Smooth muscle cell (in vitro differentiated cells): Measurements from ENCODE around the gene SHB. TPM values are rescaled to one million over a fixed set of nuclear protein-coding genes. Genes with fewer than 3 reads are reported as not detected.

Source experiments
- DNase-seq: peaks from one replicate; lab custom pipeline; 2025; ENCODE audit not compliant: unreplicated experiment; lab: John Stamatoyannopoulos, UW
- H2AFZ ChIP-seq: fragments of 200-600 bp; sonication (generic); 2 replicates; pipeline ENCODE4 v1.6.0; 2016; ENCODE audit warnings: antibody characterized with exemption, low read depth, mild to moderate bottlenecking
- H3F3A ChIP-seq: fragments of 200-600 bp; sonication (generic); 2 replicates; pipeline ENCODE4 v1.6.0; 2017; ENCODE audit warnings: antibody characterized with exemption, low read depth
- H3K27ac ChIP-seq: fragments of 200-600 bp; sonication (generic); 2 replicates; pipeline ENCODE4 v1.5.1; 2016; ENCODE audit warnings: low read depth, mild to moderate bottlenecking
- H3K27me3 ChIP-seq: fragments of 200-600 bp; sonication (generic); 2 replicates; pipeline ENCODE4 v1.6.1; 2016; ENCODE audit warnings: low read depth, mild to moderate bottlenecking
- H3K36me3 ChIP-seq: fragments of 200-600 bp; sonication (generic); 2 replicates; pipeline ENCODE4 v1.5.1; 2016; ENCODE audit warnings: low read depth
- H3K4me1 ChIP-seq: fragments of 200-600 bp; sonication (generic); 2 replicates; pipeline ENCODE4 v1.5.1; 2016; ENCODE audit warnings: low read depth
- H3K4me2 ChIP-seq: fragments of 200-600 bp; sonication (generic); 2 replicates; pipeline ENCODE4 v1.6.0; 2016; ENCODE audit warnings: mild to moderate bottlenecking
- H3K4me3 ChIP-seq: fragments of 200-600 bp; sonication (generic); 2 replicates; pipeline ENCODE4 v1.5.1; 2016; ENCODE audit warnings: mild to moderate bottlenecking
- H3K79me2 ChIP-seq: fragments of 200-600 bp; sonication (generic); 2 replicates; pipeline ENCODE4 v1.6.0; 2016; ENCODE audit warnings: low read depth, mild to moderate bottlenecking
- H3K9ac ChIP-seq: fragments of 200-600 bp; sonication (generic); 2 replicates; pipeline ENCODE4 v1.6.0; 2016; ENCODE audit warnings: low read depth
- H3K9me3 ChIP-seq: fragments of 200-600 bp; sonication (generic); replicated peaks from 2 replicates; pipeline ENCODE4 v1.5.1; 2016; ENCODE audit warnings: low read depth
- H4K20me1 ChIP-seq: fragments of 200-600 bp; sonication (generic); 2 replicates; pipeline ENCODE4 v1.6.0; 2016; ENCODE audit warnings: low read depth
- WGBS: methylation state at CpG from one replicate; pipeline ENCODE4 v1.1.7; 2016; ENCODE audit warnings: low lambda C conversion rate; 5-methylcytosine and 5-hydroxymethylcytosine counted together
- polyA plus RNA-seq: library from polyadenylated mRNA; unstranded; fragments of >200 nt; fragmentation: Nextera tagmentation; extraction: Ambion mirVana; gene quantifications from 2 replicates; pipeline ENCODE4 v1.2.1, GENCODE V29; 2016
- total RNA-seq: library from RNA; depleted of rRNA; stranded (reverse); fragments of >200 nt; gene quantifications from 2 replicates; pipeline ENCODE4 v1.2.3, GENCODE V29; 2014
- TF ChIP-seq, protein P1 (sequence below): fragments of 200-600 bp; sonication (generic); IDR thresholded peaks from 2 replicates; pipeline ENCODE4 v1.5.1; 2017; ENCODE audit warnings: borderline replicate concordance, mild to moderate bottlenecking, antibody characterized with exemption; ENCODE audit not compliant: insufficient read depth, poor library complexity, severe bottlenecking

SHB gene
- total and polyA plus RNA-seq, 2 experiments from 2014 or later: 16.4 to 32.4 TPM

DNA sequence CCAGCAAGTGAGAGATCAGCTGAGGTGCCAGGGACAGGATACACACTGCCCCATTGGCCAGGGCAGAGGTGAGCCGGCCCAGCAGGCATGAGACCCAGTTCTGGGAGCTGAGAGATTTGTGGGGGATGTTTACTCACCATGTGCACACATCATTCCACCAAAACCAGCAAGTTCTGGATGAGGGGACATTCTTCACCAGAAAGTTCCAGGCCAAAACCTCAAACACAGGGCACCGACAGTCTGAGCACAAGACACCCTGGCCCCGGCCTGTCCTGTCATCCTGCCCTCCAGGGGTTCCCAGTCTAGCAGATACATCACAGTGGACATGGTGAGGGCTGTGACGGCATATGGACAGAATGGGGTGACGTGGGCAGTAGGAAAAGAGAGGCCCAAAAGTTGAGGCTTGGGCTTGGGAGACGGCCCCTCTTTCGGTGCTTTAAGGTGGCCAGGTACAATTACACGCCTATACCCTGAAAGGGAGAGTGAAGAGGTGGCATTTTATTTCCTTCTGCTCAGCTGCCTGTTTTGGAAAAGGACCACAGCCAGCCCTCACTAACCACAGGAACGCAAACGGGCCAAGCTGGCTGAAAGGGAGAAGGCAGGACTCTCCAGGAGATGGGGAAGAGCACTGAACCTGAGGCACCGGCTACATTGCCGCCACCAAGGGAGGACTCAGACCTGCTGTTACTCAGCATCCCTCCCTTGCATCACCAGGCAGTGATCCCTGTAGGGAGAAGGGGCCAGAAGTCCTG is 64.0 kb downstream of the SHB start:
- TF ChIP-seq, protein P1, sequence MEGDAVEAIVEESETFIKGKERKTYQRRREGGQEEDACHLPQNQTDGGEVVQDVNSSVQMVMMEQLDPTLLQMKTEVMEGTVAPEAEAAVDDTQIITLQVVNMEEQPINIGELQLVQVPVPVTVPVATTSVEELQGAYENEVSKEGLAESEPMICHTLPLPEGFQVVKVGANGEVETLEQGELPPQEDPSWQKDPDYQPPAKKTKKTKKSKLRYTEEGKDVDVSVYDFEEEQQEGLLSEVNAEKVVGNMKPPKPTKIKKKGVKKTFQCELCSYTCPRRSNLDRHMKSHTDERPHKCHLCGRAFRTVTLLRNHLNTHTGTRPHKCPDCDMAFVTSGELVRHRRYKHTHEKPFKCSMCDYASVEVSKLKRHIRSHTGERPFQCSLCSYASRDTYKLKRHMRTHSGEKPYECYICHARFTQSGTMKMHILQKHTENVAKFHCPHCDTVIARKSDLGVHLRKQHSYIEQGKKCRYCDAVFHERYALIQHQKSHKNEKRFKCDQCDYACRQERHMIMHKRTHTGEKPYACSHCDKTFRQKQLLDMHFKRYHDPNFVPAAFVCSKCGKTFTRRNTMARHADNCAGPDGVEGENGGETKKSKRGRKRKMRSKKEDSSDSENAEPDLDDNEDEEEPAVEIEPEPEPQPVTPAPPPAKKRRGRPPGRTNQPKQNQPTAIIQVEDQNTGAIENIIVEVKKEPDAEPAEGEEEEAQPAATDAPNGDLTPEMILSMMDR: no peak
- Histone ChIP-seq H3K9me3 (no peaks in the 10 kb centered on the region), H3K27me3 (no peaks in the 10 kb centered on the region), H3K9ac (no peak overlapping the region), H4K20me1 (peaks cover 37% of the 10 kb centered on the region), H3K27ac (no peak overlapping the region), H3K4me2 (no peak overlapping the region), H3K4me3 (no peak overlapping the region), H3F3A (peaks cover 16% of the 10 kb centered on the region), H3K79me2 (peaks cover 62% of the 10 kb centered on the region), H3K4me1 (peaks cover 20% of the 10 kb centered on the region), H3K36me3 (no peaks in the 10 kb centered on the region), H2AFZ (no peak overlapping the region)
- WGBS: 92% methylated on average over 12 of the region's 12 CpGs
- no peak for DNase-seq

DNA sequence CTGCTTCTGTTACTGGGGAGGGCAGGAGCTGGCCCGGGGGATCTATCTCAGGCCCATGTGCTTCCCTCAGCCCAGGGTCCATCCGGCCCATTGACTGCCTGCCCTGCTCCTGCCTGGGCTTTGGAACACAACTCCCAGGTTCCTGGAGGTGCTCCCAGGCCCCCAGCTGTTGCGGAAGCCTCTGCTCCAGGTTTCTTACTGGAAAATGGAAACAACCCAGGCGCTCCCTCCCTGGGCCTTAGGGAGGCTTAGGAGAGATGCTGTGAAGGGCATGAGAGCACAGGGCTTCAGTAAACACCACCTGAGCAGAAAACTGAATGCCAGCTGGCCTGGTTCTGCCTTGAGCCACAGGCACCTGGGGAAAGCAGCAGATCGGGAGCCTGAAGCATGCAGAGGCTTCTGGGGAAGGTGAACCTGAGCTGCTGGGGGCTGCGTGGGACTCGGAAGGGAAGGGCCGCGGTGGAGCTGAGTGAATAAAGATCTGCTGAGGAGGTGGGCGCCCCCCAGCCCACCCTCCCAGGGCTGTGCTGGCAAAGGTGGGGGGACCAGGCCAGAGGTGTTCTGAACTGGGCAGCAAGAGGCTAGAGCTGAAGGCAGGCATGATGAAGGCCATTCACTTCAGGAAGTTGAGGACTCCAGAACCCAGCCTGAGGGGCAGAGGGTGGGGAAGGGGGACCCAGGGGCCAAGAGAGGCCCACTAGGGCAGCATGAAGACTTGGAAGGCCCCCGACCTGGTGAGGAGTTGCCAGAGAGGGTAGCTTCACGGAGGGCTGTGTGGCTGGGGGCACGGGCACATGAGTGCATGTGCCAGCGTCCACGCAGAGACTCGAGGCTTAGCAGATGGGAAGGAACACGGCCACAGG is 64.8 kb downstream of the SHB start:
- H3K27me3 ChIP-seq: no peaks in the 10 kb centered on the region
- H3K4me3 ChIP-seq: no peak overlapping the region
- no peaks in the 10 kb centered on the region for H3K9me3 ChIP-seq
- H3K79me2 ChIP-seq: peaks cover 55% of the 10 kb centered on the region
- no peak overlapping the region for H2AFZ ChIP-seq
- peaks cover 25% of the 10 kb centered on the region for H3K4me1 ChIP-seq
- H4K20me1 ChIP-seq: peaks cover 37% of the 10 kb centered on the region
- H3K36me3 ChIP-seq: no peaks in the 10 kb centered on the region
- no peak overlapping the region for H3K9ac ChIP-seq
- DNase-seq: no peak
- H3K27ac ChIP-seq: no peak overlapping the region
- TF ChIP-seq, protein P1: no peak
- H3K4me2 ChIP-seq: no peak overlapping the region
- peaks cover 12% of the 10 kb centered on the region for H3F3A ChIP-seq
- WGBS: 93% methylated on average over 17 of the region's 17 CpGs

DNA sequence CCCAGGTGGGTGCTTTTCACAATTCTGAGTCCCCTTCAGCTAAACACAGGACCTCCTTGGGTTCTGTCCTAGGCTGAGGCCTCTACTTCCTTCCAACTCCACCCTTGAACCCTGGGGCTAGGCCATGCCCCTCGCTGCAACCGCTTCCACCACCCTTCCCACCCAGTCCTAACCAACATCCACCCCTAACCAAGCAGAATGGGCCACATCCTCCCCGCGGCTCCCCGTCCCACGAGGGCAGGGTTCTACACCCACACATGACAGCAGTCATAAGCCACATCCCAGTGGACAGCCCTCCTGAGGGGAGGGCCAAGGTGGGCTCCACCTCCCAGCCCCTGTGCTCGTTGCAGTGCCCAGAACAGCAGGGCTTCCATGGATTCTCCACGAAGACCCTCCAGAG is 65.8 kb downstream of the SHB start:
- TF ChIP-seq, protein P1: no peak
- Histone ChIP-seq H3K9ac (no peak overlapping the region), H3K4me1 (peaks cover 26% of the 10 kb centered on the region), H3K4me2 (no peak overlapping the region), H3F3A (peaks cover 17% of the 10 kb centered on the region), H3K4me3 (no peak overlapping the region), H2AFZ (no peak overlapping the region), H3K79me2 (peaks cover 55% of the 10 kb centered on the region), H3K36me3 (no peaks in the 10 kb centered on the region), H3K9me3 (no peaks in the 10 kb centered on the region), H4K20me1 (peaks cover 40% of the 10 kb centered on the region), H3K27me3 (no peaks in the 10 kb centered on the region), H3K27ac (no peak overlapping the region)
- 89% methylated on average over 8 of the region's 8 CpGs for WGBS
- no peak for DNase-seq
